H9 (cell line): Measurements from ENCODE around the gene ITGB8. TPM values are rescaled to one million over a fixed set of nuclear protein-coding genes. Genes with fewer than 3 reads are reported as not detected.

Source experiments
- DNase-seq: peaks from one replicate; pipeline ENCODE4 v3.0.0-alpha.2; 2017
- H2AFZ ChIP-seq: one replicate; pipeline ENCODE4 v1.6.1; 2013; ENCODE audit warnings: mild to moderate bottlenecking, low read length, control low read depth, moderate library complexity
- H2AK5ac ChIP-seq: 2 replicates; pipeline ENCODE4 v1.6.1; 2013; ENCODE audit warnings: low read length, control low read depth, mixed read lengths; ENCODE audit not compliant: insufficient read length
- H2BK120ac ChIP-seq: one replicate; pipeline ENCODE4 v1.6.1; 2013; ENCODE audit warnings: low read depth, mild to moderate bottlenecking, low read length, control low read depth, inconsistent platforms; ENCODE audit not compliant: poor library complexity, severe bottlenecking
- H2BK12ac ChIP-seq: 2 replicates; pipeline ENCODE4 v1.6.1; 2013; ENCODE audit warnings: low read length, control low read depth, mixed read lengths, low read depth; ENCODE audit not compliant: insufficient read length
- H2BK15ac ChIP-seq: 2 replicates; pipeline ENCODE4 v1.6.1; 2013; ENCODE audit warnings: low read depth, low read length, control low read depth
- H2BK20ac ChIP-seq: one replicate; pipeline ENCODE4 v1.6.1; 2013; ENCODE audit warnings: low read depth, mild to moderate bottlenecking, low read length, control low read depth, inconsistent platforms; ENCODE audit not compliant: poor library complexity, severe bottlenecking
- H2BK5ac ChIP-seq: 2 replicates; pipeline ENCODE4 v1.6.1; 2013; ENCODE audit warnings: low read length, control low read depth, mixed read lengths; ENCODE audit not compliant: insufficient read length
- H3K14ac ChIP-seq: 2 replicates; pipeline ENCODE4 v1.6.1; 2013; ENCODE audit warnings: low read length, control low read depth; ENCODE audit not compliant: insufficient read depth
- H3K18ac ChIP-seq: 2 replicates; pipeline ENCODE4 v1.6.1; 2013; ENCODE audit warnings: low read depth, mild to moderate bottlenecking, mixed read lengths, low read length, control low read depth; ENCODE audit not compliant: insufficient read length
- H3K23ac ChIP-seq: 2 replicates; pipeline ENCODE4 v1.6.1; 2013; ENCODE audit warnings: low read length, control low read depth, mixed read lengths, low read depth; ENCODE audit not compliant: insufficient read length
- H3K23me2 ChIP-seq: 2 replicates; pipeline ENCODE4 v1.6.1; 2013; ENCODE audit warnings: low read depth, mild to moderate bottlenecking, mixed read lengths, low read length, control low read depth; ENCODE audit not compliant: insufficient read length, poor library complexity, severe bottlenecking
- H3K27ac ChIP-seq: 2 replicates; pipeline ENCODE4 v1.5.1; 2013; ENCODE audit warnings: low read length, control low read depth, mixed read lengths, low read depth; ENCODE audit not compliant: insufficient read length
- H3K27me3 ChIP-seq: 2 replicates; pipeline ENCODE4 v1.6.1; 2013; ENCODE audit warnings: low read length, control low read depth, inconsistent platforms; ENCODE audit not compliant: insufficient read depth
- H3K4ac ChIP-seq: 2 replicates; pipeline ENCODE4 v1.6.1; 2013; ENCODE audit warnings: low read depth, mild to moderate bottlenecking, control low read depth, inconsistent platforms, low read length, moderate library complexity
- H3K4me1 ChIP-seq: 2 replicates; pipeline ENCODE4 v1.6.1; 2013; ENCODE audit warnings: low read length, control low read depth, inconsistent platforms; ENCODE audit not compliant: insufficient read depth
- H3K4me2 ChIP-seq: 2 replicates; pipeline ENCODE4 v1.6.1; 2013; ENCODE audit warnings: low read length, control low read depth, mixed read lengths; ENCODE audit not compliant: insufficient read length, insufficient read depth
- H3K56ac ChIP-seq: 2 replicates; pipeline ENCODE4 v1.6.1; 2013; ENCODE audit warnings: low read depth, mild to moderate bottlenecking, mixed read lengths, low read length, control low read depth; ENCODE audit not compliant: insufficient read length
- H3K79me1 ChIP-seq: 2 replicates; pipeline ENCODE4 v1.6.1; 2013; ENCODE audit warnings: low read depth, mild to moderate bottlenecking, moderate library complexity, low read length, control low read depth, inconsistent platforms; ENCODE audit not compliant: insufficient read depth, poor library complexity, severe bottlenecking
- H3K79me2 ChIP-seq: 2 replicates; pipeline ENCODE4 v1.6.1; 2013; ENCODE audit warnings: low read length, control low read depth, inconsistent platforms; ENCODE audit not compliant: insufficient read depth
- H3K9ac ChIP-seq: 2 replicates; pipeline ENCODE4 v1.6.1; 2013; ENCODE audit warnings: low read length, control low read depth, mixed read lengths; ENCODE audit not compliant: insufficient read length; ENCODE audit errors: extremely low read depth
- H3K9me3 ChIP-seq: one replicate; pipeline ENCODE4 v1.6.1; 2013; ENCODE audit warnings: low read depth, low read length, inconsistent platforms; ENCODE audit not compliant: control insufficient read depth
- H3T11ph ChIP-seq: one replicate; pipeline ENCODE4 v1.6.1; 2013; ENCODE audit warnings: mild to moderate bottlenecking, low read length, control low read depth, inconsistent platforms
- H4K20me1 ChIP-seq: one replicate; pipeline ENCODE4 v1.6.1; 2013; ENCODE audit not compliant: control insufficient read depth, insufficient read length, insufficient read depth
- H4K5ac ChIP-seq: 2 replicates; pipeline ENCODE4 v1.6.1; 2013; ENCODE audit warnings: low read depth, mild to moderate bottlenecking, mixed read lengths, low read length, control low read depth; ENCODE audit not compliant: insufficient read length
- H4K8ac ChIP-seq: replicated peaks from 2 replicates; pipeline ENCODE4 v1.6.1; 2013; ENCODE audit warnings: low read length, control low read depth, mixed read lengths, low read depth; ENCODE audit not compliant: insufficient read length
- H4K91ac ChIP-seq: 2 replicates; pipeline ENCODE4 v1.6.1; 2013; ENCODE audit warnings: low read depth, mild to moderate bottlenecking, moderate library complexity, mixed read lengths, low read length, control low read depth; ENCODE audit not compliant: insufficient read length
- H3K27ac Mint-ChIP-seq, 3 experiments: 2 replicates in 2 of 3; 3 replicates in 1 of 3; pipeline ENCODE4 v1.8.0; 2020 to 2021; ENCODE audit warnings: mixed read lengths in 3 of 3, mild to moderate bottlenecking in 1 of 3, moderate library complexity in 1 of 3
- H3K27me3 Mint-ChIP-seq: 2 replicates; pipeline ENCODE4 v1.8.0; 2021; ENCODE audit warnings: low read depth, mild to moderate bottlenecking, moderate library complexity, mixed read lengths
- H3K36me3 Mint-ChIP-seq, 3 experiments: 2 replicates in 2 of 3; 3 replicates in 1 of 3; pipeline ENCODE4 v1.8.0; 2020 to 2021; ENCODE audit warnings: low read depth in 3 of 3, mixed read lengths in 3 of 3; ENCODE audit not compliant: insufficient read depth in 1 of 3
- H3K4me1 Mint-ChIP-seq, 2 experiments: 2 replicates each; pipeline ENCODE4 v1.8.0; 2020; ENCODE audit warnings: mixed read lengths in 2 of 2
- H3K4me3 Mint-ChIP-seq, 2 experiments: 2 replicates in 1 of 2; 3 replicates in 1 of 2; pipeline ENCODE4 v1.8.0; 2020 to 2021; ENCODE audit warnings: mild to moderate bottlenecking in 2 of 2, mixed read lengths in 2 of 2, moderate library complexity in 1 of 2
- H3K9me3 Mint-ChIP-seq, 2 experiments: 2 replicates in 1 of 2; 3 replicates in 1 of 2; pipeline ENCODE4 v1.8.0; 2020; ENCODE audit warnings: mild to moderate bottlenecking in 2 of 2, mixed read lengths in 2 of 2, moderate library complexity in 1 of 2
- total RNA-seq: library from RNA; stranded (reverse); gene quantifications from 2 replicates; pipeline ENCODE4 v1.2.1, GENCODE V29; 2021
- TF ChIP-seq, protein P1 (sequence below): fragments of 200-600 bp; sonication (generic); conservative IDR thresholded peaks from 3 replicates; pipeline ENCODE4 v1.8.0; 2021; ENCODE audit warnings: antibody characterized with exemption, mild to moderate bottlenecking

The ITGB8 gene
- total RNA-seq, 1 experiment from 2014 or later, result 7.6 TPM

DNA sequence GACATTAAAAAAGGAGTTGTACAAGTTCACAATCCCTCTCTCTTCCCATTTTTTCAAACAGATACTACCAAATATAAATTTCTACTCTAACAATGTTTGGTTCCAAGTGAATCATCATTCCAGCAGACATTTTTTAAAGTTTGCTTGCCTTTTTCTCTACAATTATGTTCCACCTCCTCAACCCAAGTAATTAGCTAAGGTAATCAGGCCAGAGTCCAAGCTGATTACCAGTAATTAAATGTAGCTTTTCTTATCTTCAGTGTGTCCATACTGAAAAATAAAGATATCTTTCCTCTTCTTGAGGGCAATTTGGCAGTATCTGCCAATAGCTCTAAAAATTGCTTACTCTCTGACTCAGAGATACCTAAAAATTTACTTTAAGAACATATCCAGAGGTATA is 126.0 kb downstream of the ITGB8 start:
- no peak overlapping the region for H2BK20ac ChIP-seq
- no peak overlapping the region for H2BK120ac ChIP-seq
- no peak overlapping the region for H3K14ac ChIP-seq
- H3K4me1 Mint-ChIP-seq, result no peaks in the 10 kb centered on the region
- H2BK15ac ChIP-seq, result no peak overlapping the region
- no peaks in the 10 kb centered on the region for H3K9me3 ChIP-seq
- H3K4ac ChIP-seq, result no peak overlapping the region
- no peak overlapping the region for H2AFZ ChIP-seq
- H2AK5ac ChIP-seq, result no peak overlapping the region
- no peak overlapping the region for H2BK5ac ChIP-seq
- no peaks in the 10 kb centered on the region for H3K36me3 Mint-ChIP-seq
- H3K79me2 ChIP-seq, result no peaks in the 10 kb centered on the region
- no peak overlapping the region for H3K23ac ChIP-seq
- no peak overlapping the region for H4K8ac ChIP-seq
- H3K18ac ChIP-seq, result no peak overlapping the region
- H3K4me1 ChIP-seq, result no peaks in the 10 kb centered on the region
- no peaks in the 10 kb centered on the region for H3K27me3 ChIP-seq
- no peak for DNase-seq
- no peak overlapping the region for H3K4me2 ChIP-seq
- H3K56ac ChIP-seq, result no peak overlapping the region
- no peak overlapping the region for H3K27ac Mint-ChIP-seq
- H3K27ac ChIP-seq, result no peak overlapping the region
- TF ChIP-seq, protein P1, sequence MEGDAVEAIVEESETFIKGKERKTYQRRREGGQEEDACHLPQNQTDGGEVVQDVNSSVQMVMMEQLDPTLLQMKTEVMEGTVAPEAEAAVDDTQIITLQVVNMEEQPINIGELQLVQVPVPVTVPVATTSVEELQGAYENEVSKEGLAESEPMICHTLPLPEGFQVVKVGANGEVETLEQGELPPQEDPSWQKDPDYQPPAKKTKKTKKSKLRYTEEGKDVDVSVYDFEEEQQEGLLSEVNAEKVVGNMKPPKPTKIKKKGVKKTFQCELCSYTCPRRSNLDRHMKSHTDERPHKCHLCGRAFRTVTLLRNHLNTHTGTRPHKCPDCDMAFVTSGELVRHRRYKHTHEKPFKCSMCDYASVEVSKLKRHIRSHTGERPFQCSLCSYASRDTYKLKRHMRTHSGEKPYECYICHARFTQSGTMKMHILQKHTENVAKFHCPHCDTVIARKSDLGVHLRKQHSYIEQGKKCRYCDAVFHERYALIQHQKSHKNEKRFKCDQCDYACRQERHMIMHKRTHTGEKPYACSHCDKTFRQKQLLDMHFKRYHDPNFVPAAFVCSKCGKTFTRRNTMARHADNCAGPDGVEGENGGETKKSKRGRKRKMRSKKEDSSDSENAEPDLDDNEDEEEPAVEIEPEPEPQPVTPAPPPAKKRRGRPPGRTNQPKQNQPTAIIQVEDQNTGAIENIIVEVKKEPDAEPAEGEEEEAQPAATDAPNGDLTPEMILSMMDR, result no peak
- no peaks in the 10 kb centered on the region for H3K27me3 Mint-ChIP-seq
- no peaks in the 10 kb centered on the region for H3K79me1 ChIP-seq
- H3K9me3 Mint-ChIP-seq, result no peaks in the 10 kb centered on the region
- H3K9ac ChIP-seq, result no peak overlapping the region
- H3T11ph ChIP-seq, result no peak overlapping the region
- no peak overlapping the region for H3K4me3 Mint-ChIP-seq
- no peaks in the 10 kb centered on the region for H3K23me2 ChIP-seq
- H4K5ac ChIP-seq, result no peak overlapping the region
- H2BK12ac ChIP-seq, result no peak overlapping the region
- H4K91ac ChIP-seq, result no peak overlapping the region
- H4K20me1 ChIP-seq, result no peaks in the 10 kb centered on the region
